Measurements from ENCODE around the gene KIF13A. TPM values are rescaled to one million over a fixed set of nuclear protein-coding genes. Genes with fewer than 3 reads are reported as not detected.

The KIF13A gene
- total and polyA plus RNA-seq, 10 of the 15 experiments (the other 5 are each of a cell fraction or from before 2014, with no cell fraction given) = 0.02 to 0.26 (median 0.13) TPM; not detected in 2

DNA sequence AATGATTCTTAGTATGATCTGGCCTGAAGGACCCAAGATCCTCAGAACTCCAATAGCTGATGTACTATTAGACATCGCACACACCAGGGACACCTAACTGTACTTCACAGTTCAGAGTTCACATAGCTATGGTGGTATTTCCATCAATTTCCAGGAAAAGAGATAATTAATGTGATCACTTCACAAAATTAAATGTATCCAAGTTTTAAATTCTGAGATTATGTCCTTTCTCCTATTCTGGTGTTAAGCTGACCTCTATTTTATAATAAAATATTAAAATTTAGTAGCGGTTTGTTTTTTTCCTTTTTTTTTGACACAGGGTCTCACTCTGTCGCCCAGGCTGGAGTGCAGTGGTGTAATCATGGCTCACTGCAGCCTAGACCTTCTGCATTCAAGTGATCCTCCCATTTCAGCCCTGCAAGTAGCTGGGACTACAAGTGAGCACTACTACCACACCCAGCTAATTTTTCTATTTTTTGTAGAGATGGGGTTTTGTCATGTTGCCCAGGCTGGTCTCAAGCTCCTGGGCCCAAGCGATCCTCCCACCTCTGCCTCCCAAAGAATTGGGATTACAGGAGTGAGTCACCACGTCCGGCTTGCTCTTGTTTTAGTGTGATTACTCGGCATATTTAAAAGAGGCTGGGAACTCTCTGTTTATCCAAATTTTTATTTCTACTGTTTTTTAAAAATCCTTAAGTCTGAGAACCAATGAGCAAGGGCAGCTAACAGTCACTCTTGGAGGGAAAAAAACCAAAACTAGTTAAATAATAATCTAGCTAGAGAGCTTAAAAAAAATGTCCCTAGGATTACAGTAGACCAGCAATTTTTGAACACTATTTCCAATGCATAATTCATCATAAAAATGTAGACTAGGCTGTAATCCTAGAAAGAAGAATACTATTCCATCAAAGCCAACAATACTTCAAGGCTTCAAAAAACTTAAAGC lies 16.0 kb downstream of the KIF13A start:
- ATAC-seq = no peak
- H3K79me2 ChIP-seq (ENCODE audit: control insufficient read depth, insufficient read depth, low read length) = no peaks in the 10 kb centered on the region
- no peak overlapping the region for H3K4me2 ChIP-seq (ENCODE audit: control insufficient read depth, insufficient read depth)
- BruUV-seq (replicated peaks) = no TSS peak
- ChIA-PET RAD21 (ENCODE audit: unreplicated experiment) (no interaction called here), CTCF (interaction anchor here (0.9 kb wide), 1 partner anchor 167 kb away, joined by 3 read pairs; no protein-coding TSS in a partner anchor), POLR2A (no interaction called here), SMC1A (ENCODE audit: uncharacterized antibody, unreplicated experiment) (interaction anchor here (1.2 kb wide), 1 partner anchor 212 kb away, joined by 3 read pairs; no protein-coding TSS in a partner anchor)
- TF ChIP-seq, protein P1, sequence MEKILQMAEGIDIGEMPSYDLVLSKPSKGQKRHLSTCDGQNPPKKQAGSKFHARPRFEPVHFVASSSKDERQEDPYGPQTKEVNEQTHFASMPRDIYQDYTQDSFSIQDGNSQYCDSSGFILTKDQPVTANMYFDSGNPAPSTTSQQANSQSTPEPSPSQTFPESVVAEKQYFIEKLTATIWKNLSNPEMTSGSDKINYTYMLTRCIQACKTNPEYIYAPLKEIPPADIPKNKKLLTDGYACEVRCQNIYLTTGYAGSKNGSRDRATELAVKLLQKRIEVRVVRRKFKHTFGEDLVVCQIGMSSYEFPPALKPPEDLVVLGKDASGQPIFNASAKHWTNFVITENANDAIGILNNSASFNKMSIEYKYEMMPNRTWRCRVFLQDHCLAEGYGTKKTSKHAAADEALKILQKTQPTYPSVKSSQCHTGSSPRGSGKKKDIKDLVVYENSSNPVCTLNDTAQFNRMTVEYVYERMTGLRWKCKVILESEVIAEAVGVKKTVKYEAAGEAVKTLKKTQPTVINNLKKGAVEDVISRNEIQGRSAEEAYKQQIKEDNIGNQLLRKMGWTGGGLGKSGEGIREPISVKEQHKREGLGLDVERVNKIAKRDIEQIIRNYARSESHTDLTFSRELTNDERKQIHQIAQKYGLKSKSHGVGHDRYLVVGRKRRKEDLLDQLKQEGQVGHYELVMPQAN (conservative IDR thresholded peaks at IDR 0.05) = no peak
- TF ChIP-seq SREBF1 (IDR thresholded peaks at IDR 0.05; ENCODE audit: low read length) (no peak), EGR1 (IDR thresholded peaks at IDR 0.05; ENCODE audit: borderline replicate concordance in 1 of 2, low read depth in 2 of 2, low read length in 2 of 2) (no peak), KDM1A (IDR thresholded peaks at IDR 0.05; ENCODE audit: borderline replicate concordance) (no peak), MTA2 (IDR thresholded peaks at IDR 0.05; ENCODE audit: low read depth) (no peak), TCF7 (IDR thresholded peaks at IDR 0.05; ENCODE audit: borderline replicate concordance) (no peak), RUNX3 (IDR thresholded peaks at IDR 0.05; ENCODE audit: low read length) (no peak), NFYA (IDR thresholded peaks at IDR 0.05; ENCODE audit: borderline replicate concordance, low read depth, low read length) (no peak), MYB (IDR thresholded peaks at IDR 0.05; ENCODE audit: borderline replicate concordance, low read depth, low read length) (no peak), POLR2AphosphoS5 (IDR thresholded peaks at IDR 0.05; ENCODE audit: low read length) (no peak), SUZ12 (IDR thresholded peaks at IDR 0.05; ENCODE audit: unreplicated experiment) (no peak), NFYB (IDR thresholded peaks at IDR 0.05; ENCODE audit: insufficient read depth, low read depth, low read length) (no peak), ASH2L (IDR thresholded peaks at IDR 0.05; ENCODE audit: borderline replicate concordance, low read depth) (no peak)
- TF ChIP-seq, protein P2, sequence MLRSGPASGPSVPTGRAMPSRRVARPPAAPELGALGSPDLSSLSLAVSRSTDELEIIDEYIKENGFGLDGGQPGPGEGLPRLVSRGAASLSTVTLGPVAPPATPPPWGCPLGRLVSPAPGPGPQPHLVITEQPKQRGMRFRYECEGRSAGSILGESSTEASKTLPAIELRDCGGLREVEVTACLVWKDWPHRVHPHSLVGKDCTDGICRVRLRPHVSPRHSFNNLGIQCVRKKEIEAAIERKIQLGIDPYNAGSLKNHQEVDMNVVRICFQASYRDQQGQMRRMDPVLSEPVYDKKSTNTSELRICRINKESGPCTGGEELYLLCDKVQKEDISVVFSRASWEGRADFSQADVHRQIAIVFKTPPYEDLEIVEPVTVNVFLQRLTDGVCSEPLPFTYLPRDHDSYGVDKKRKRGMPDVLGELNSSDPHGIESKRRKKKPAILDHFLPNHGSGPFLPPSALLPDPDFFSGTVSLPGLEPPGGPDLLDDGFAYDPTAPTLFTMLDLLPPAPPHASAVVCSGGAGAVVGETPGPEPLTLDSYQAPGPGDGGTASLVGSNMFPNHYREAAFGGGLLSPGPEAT (IDR thresholded peaks at IDR 0.05; ENCODE audit: low read depth) = no peak
- no peak overlapping the region for H3K4me3 ChIP-seq
- no peak overlapping the region for H3K27ac ChIP-seq (ENCODE audit: control insufficient read depth, insufficient read depth)
- 74% methylated on average over 7 of the region's 7 CpGs for WGBS (ENCODE audit: insufficient coverage, insufficient replicate concordance, low lambda C conversion rate, missing lambda C conversion rate)
- H3K9me3 ChIP-seq (replicated peaks; ENCODE audit: control insufficient read depth, insufficient read depth, low read length) = no peaks in the 10 kb centered on the region
- DNase-seq (ENCODE audit: low read depth, low spot score) = no peak
- H3K4me1 ChIP-seq (ENCODE audit: control insufficient read depth, insufficient read depth, low read length) = no peaks in the 10 kb centered on the region
- H2AFZ ChIP-seq (ENCODE audit: control insufficient read depth, low read depth, low read length) = no peak overlapping the region
- intact Hi-C loops (cut with micrococcal nuclease; ENCODE audit: unreplicated experiment) = no loop called here
- in situ Hi-C loops (cut with MboI) = no loop called here
- H3K9ac ChIP-seq (ENCODE audit: control insufficient read depth, insufficient read depth, low read length) = no peak overlapping the region
- peaks cover 0 to 2% of the 10 kb centered on the region in 2 experiments; a peak in 2 of 4 replicates for H3K27me3 ChIP-seq (replicated peaks in 1 of 2; ENCODE audit: control insufficient read depth in 2 of 2, insufficient read depth in 2 of 2, low read length in 1 of 2)
- H4K20me1 ChIP-seq (ENCODE audit: control insufficient read depth, insufficient read depth) = no peaks in the 10 kb centered on the region
- H3K36me3 ChIP-seq (ENCODE audit: control insufficient read depth in 2 of 2, insufficient read depth in 2 of 2, low read length in 1 of 2) = no peaks in the 10 kb centered on the region
- no peak for FAIRE-seq

Measured in GM12878 (cell line).